Measurements from ENCODE around the gene STK38L. TPM values are rescaled to one million over a fixed set of nuclear protein-coding genes. Genes with fewer than 3 reads are reported as not detected.

The STK38L gene
- total and polyA plus RNA-seq, 2 of the 8 experiments (the other 6 are each of a cell fraction or from before 2014, with no cell fraction given) = 8.1 to 63.6 TPM

- TF ChIP-seq RXRA (IDR thresholded peaks at IDR 0.05; ENCODE audit: insufficient read depth, low read depth, low read length) (no peak), NANOG (IDR thresholded peaks at IDR 0.05; ENCODE audit: insufficient read depth, low read depth, low read length, poor library complexity, severe bottlenecking) (no peak), MAFK (IDR thresholded peaks at IDR 0.05; ENCODE audit: low read depth, low read length) (no peak)
Measured at GRCh38 chr12:27284751-27285150, 40.7 kb downstream of the STK38L start (continued).

Measured in H1 (cell line).